HG03103 (cell line): Measurements from ENCODE around the gene ZNF385C.

Experiments
- ATAC-seq: cut with Tn5 transposase; IDR thresholded peaks from one replicate; pipeline ENCODE4 v1.9.1; 2021; ENCODE audit warnings: low read depth; ENCODE audit not compliant: unreplicated experiment

Gene ZNF385C

DNA sequence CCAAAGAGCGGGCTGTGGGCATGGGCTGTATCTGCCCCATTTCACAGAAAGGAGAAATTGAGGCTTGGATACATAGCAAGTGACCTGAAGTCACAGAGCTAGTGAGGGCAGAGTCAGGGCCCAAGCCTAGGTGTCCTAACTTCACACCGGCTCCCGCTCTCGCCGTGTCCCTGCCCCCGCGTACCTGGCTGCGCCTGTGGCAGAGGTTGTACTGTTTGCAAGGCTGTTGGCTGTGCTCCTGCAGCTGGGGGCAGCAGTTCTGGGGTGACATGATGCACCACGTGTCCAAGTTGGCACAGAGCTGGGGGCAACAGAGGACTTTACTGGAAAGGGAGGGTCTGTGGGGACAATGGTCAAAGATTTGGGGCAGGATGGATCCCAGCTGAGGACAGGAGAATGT lies 10.8 kb upstream of the ZNF385C start:
- ATAC-seq: no peak

DNA sequence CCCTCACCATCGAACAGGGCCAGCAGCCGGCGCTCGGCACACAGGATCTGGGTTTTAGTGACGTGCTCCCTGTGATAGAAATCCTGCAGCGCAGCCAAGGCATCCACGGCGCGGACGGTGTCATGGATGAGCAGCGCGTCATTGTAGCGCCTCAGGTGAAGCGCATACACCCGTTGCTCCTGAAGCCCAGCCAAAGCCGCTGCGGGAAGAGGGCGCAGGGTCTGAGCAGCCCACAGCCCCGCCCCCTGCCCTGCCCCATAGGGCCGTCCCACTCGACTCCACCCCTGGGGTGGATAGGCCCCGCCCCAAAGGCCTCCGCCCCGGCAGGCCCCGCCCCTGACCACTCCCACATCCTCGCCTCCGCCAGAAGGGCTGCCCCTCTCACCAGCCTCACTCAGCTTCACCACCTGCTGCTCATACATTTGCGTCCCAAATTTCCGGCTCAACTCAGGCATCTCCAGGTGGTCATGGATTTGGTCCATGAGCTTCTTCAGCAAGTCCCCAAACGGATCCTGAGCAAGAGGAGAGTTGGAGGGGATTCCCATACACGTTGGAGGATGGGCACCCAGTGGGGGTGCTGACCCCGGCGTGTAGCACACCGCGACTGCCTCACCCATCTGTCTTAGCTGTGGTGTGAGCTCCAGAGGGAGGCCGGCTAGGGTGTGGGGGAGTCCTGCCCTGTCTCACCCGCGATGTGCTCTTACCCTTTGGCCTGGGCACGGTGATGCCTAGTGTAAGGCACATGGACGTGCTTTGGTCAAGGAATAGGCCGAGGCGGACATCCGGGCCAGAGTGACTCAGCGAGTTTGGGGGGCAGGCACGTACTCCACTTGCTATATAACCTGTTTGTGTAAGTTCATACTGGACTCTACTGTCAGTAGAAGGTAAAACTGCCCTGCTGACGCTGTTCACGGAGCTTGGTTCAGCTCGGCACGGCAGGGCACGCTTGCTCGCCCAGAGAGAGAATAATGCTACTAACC lies 9.6 kb upstream of the ZNF385C start:
- ATAC-seq: peak; percentile 53

DNA sequence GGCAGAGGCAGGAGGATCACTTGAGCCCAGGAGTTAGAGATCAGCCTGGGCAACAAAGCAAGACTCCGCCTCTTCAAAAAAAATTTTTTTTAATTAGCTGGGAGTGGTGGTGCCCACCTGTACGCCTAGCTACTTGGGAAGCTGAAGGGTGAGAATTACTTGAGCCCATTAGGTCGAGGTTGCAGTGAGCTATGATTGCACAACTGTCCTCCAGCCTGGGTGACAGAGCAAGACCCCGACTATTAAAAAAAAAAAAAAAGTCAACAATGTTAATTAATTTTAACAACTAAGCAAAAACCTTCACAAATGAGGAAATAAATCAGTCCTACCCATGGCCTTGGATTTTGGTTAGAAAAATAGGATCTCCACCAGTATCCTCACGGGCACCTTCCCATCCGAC lies 8.9 kb upstream of the ZNF385C start:
- ATAC-seq: no peak

DNA sequence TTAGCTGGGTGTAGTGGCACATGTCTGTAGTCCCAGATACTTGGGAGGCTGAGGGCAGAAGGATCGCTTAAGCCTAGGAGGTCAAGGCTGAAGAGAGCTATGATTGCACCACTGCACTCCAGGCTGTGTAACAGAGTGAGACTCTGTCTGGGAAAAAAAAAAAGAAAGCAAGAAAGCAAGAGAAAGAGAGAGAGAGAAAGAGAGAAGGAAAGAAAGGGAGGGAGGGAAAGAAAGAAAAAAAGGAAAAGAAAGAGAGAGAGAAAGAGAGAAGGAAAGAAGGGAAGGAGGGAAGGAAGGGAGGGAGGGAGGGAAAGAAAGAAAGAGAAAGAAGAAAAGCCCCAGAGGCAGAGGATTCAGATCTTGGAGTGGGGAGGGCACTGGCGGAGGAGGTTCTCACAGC lies 7.7 kb upstream of the ZNF385C start:
- ATAC-seq: no peak

DNA sequence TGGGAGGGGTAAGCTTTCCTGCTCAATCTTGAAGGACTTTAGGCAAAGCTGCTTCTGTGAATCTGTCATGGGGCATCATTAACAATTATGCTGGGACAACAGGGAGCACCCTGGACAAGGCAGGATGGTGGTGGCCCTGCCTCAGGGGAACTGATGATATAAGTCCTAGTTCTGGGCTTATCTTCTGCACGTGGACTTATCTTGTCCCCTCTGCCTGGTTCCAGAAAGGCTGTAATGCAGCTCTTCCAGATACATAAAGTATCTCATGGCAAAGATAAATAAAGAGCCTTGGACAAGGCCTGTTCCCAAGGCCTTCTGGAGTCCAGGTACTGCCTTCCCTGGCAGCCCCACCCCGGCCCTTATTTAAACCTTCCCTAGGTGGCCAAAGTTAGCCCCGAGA lies 6.0 kb upstream of the ZNF385C start:
- no peak for ATAC-seq

DNA sequence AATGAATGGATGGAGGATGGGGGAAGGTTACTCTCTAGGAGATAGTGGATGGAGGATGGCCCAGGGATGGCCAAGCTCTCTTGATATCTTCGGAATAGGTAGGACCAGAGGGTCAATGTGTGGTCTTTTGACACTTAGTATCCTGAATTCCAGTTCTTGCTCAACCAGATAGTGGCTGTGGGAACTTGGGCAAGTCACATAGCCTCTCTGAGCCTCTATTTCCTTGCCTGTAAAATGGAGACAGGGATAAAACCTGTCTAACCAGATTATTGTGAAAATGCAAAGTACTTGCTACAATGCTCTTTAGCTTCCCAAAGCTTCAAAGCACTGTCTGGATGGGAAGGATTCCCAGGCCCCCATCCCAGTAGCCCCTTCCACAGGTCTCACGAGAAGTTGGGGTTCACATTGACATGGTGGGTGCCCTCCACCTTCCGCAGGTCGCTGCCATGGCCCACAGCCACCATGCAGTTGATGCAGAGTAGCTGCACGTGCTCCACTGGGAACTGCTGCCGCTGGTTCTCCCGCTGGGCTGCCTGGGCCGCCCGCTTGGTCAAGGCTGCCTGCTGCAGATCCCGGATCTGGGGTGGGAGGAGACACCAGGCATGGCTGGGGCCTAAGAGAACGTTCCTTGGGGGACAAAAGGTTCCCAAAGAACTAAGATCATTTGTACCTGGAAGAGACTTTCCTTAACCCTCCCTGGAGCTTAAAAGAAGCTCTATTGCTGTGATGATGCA lies 5.1 kb upstream of the ZNF385C start:
- ATAC-seq: no peak

DNA sequence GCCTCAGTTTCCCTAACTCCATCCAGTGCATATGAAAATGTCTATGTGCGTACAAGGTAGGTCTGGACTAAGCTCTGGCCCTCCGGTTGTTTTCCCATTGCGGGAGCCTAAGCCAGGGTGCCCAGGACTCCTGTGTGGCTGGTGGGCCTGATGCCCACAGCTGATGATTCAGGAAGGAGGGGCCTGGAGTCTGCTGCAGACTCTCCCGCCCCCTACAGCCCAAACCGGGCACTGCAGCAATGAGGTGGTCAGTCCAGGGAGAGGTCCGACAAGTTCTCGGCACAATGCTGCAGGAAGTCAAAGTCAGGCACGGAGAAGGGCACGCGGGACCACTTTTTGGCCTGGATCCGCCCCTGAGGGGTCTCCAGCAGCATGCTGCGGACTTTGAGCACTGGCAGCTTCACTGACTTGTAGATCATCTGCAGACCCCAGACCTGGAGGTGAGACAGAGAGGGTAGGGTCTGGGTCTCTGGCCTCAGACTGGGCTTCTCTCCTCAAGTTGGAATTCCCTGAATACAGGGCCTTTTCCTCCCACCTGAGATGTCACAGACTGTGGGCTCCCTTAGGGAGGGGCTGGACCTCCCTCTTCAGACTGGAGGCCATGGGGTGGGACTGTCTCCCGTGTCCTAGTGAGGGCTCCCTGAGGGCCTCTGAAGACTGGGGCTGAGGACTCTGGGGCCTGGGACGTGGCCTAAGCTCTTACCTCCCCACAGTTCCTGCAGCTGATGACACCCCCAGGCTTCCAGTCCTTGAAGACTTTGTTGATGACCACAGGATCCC lies 3.4 kb upstream of the ZNF385C start:
- ATAC-seq: no peak

DNA sequence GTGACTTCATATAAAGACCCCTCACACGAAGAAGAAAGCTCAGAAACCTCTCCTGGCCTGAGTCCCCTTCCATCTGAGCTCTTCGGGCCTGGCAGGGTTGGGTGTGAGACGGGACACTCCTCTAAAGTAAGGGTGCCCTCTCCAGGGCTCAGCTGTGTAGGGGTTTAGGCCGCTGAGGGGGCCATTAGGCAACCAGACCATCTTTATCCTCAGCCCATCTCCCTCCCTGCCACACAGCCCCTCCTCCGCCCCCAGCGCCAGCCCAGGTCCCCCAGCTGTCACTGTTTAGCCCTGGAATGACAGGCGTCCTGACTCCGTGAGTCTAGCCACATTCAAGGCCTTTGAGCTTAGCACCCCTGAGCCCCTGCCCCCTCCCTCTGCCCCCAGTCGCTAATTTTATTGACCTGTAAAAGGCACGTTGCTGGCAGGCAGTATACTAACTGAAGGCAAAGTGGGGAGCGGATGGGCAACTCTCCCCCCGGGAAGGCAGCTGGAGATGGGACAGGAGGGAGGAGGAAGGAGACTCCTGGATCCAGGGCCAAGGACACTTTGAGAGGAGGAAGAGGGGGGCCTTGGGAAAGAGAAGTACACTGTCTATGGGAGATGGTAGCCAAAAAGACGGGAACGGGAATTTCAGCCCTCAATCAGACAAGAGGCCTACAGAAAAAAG lies 592 bp upstream of the ZNF385C start:
- no peak for ATAC-seq

DNA sequence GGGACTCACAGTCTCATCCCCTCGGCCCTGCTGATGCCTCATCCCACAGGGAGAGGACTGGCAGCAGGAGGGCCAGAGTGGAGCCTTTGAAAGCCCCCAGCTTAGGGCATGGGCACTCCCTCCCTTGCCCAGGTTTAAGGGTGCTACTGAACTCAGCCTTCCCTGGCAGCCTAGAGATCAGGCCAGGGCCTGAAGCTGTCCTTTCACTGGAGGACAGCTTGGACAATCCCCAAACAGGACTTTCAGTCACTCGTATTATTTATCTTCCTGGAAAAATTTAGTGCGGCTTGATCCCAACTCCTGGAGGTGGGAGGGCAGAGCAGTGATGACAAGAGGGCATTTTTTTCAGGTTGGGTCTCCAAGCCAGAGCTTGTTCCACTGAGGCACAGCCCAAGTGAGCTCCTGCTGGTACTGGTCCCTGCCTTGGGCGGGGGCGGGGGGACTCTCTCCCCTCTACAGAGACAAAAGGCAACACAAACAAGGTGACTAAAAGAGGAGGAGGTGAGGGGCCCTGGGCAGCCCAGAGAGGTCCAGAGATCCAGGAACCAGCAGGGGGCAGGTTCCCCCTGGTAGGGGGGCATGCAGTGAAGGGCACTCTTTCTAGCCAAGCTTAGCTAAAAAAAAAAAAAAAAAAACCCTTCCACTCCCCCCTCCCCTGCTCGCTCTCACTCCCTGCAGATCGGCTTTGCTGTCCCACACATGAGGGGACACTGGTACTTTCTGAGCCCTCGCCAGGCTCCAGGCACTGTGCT lies 1.7 kb downstream of the ZNF385C start:
- ATAC-seq: no peak

DNA sequence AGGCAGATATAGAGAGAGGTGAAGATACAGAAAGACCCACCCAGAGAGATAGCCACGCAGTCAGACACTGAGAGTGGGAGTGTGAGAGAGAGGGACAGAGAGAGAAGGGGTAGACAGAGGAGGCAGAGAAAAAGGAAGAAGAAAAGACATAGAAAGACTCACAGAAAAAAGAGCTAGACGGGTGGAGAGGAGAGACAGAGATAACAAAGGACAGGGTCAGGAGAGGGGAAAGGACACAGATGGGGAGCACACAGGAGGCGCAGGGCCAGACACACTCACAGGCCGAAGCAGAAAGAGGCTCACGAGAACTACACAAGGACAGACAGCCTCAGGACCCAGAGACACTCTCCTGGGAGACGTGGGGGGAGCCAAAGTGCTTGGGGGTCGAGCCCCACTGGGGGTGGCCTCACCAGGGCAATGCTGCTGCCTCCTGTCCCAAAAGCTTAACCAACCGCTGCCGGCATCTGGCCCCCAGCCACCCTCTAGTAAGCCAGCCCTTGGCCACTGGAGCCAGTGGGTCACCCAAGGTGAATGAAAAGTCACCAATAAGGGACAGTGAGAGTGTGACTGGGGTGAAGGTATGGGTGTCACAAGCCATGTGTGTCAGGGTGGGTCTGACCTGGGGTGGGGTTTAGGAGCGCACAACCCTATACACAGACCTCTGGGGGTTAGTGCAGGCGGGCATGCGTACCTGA lies 3.8 kb downstream of the ZNF385C start:
- ATAC-seq: no peak

DNA sequence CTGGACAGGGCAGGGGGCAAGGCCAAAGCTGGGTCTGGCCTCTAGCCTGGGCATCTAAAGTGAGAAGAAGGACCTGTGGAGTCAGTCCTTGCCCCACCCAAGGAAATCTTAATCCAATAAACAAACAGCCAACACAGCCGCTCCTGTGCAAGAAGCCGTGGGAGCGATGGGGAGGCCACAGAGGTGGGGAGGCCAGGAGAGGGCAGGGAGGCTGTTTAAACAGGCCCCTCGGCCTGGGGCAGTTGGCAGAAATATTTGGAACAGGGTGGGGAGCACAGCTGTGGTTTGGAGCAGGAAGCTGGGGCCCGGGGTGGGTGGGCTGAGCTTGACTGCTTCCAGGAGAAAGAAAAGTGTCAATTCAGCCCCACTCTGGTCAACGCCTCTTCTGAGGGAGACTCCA lies 5.3 kb downstream of the ZNF385C start:
- no peak for ATAC-seq

DNA sequence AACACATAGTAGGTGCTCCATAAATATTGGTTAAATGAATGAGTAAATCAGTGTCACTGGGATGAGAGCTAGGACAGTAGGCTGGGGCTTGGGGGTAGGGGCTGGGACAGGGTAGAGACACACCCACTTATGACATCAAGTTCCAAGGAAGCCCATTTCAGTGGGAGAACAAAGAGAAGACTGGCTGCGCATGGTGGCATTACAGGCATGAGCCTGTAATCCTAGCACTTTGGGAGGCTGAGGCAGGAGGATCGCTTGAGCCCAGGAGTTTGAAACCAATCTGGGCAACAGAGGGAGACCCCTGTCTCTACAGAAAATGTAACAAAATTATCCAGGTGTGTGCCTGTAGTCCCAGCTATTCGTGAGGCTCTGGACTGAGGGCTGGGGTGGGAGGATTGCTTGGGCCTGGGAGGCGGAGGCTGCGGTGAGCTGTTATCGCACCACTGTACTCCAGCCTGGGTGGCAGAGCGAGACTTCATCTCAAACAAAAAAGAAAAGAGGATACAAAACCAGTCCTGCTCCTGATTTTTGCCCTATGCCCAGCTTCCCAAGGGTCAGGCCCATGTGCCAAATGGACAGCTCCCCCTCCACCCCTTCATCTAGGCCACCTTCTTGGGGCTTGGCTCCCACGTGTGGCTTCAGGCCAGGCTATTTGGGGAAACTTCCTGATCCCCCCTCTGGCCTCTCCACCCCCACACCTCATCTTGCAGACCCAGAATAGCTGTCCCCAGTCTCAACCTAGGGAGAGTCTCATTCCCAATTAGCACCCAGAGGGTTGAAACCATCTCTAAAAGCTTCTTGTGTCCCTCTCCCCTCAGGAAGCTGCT lies 7.1 kb downstream of the ZNF385C start:
- ATAC-seq: no peak

DNA sequence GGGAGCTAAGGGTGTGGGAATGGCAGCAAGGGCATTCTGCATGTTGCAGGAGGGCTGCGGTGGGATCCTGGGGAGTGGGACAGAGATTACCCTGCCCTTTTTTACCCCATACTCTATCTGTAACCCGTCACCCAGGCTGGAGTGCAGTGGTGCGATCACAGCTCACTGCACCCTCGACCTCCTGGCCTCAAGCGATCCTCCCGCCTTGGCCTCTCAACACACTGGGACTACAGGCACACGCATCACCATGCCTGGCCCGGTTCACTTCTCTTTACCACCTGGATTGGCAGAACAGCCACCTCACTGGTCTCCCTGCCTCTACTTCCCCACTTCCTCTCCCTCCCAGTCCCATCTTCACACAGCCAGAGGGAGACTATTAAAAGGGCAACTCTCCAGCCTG lies 9.5 kb downstream of the ZNF385C start:
- no peak for ATAC-seq

DNA sequence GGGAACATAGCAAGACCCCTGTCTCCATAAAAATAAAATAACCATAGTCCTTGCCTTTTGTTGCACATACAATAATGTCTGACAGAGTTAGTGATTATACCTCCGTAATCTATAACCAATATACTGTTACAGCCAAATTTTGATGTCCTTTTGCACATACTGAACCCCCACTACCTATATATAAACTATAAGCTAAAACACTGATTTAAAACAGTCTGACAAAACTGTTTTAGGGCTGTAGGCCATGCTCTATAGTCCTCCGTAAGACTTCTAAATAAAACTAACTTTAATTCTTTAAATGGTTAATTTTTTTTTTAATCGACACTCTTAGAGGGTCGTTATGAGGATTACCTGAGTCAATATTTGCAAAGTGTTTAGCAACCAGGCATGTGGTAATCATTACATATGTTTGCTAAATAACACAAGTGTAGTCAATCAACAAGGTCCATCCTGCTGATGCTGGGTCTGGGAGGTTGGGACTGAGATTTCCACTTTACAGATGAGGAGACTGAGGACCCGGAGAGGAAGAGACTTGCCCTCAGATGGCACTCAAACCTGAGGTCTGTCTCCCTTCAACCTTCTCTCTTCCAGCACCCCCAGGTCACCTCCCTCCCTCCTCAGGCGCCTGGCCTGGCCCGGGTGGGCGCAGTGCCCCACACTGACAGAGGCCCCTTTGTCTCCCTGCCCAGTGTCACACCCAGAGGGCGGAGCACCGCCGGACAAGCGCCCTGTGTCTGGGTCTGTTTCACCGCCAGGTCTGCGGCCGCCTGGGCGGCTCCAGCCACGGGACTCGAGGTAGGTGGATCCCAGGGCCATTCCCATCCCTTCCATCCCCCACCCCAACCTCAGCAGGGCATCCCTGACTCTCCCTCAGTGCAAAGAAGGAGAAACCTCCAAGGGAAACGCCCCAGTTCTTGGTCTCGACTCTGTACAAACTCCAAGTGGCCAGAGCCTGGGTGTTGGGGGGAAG lies 10.3 kb downstream of the ZNF385C start:
- no peak for ATAC-seq

DNA sequence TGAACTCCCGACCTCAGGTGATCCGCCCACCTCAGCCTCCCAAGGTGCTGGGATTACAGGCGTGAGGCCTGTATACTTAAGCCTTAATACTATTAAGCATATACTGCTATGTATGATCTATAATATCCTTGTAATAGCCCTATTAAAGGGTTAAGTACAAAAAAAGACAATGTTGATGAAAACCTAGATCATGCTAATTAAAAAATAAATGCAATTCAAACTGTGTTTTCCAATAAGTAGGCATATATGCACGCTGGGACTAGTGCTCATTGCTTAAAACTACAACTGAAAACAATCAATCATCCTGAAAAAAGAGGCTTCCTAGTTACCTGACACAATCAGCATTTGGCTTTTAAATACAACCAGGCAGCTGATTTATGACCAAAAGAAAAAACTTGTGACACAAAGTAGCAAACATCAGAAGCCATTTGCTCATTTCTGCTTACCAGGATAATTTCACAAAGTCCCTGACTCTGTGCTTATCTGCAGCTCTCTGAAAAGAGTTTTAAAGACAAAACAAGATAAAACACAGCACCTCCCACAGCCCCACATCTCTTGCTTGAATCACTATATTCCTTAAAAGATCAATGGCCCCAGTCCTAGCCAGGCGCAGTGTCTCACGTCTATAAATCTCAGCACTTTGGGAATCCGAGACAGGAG lies 11.1 kb downstream of the ZNF385C start:
- ATAC-seq: no peak

DNA sequence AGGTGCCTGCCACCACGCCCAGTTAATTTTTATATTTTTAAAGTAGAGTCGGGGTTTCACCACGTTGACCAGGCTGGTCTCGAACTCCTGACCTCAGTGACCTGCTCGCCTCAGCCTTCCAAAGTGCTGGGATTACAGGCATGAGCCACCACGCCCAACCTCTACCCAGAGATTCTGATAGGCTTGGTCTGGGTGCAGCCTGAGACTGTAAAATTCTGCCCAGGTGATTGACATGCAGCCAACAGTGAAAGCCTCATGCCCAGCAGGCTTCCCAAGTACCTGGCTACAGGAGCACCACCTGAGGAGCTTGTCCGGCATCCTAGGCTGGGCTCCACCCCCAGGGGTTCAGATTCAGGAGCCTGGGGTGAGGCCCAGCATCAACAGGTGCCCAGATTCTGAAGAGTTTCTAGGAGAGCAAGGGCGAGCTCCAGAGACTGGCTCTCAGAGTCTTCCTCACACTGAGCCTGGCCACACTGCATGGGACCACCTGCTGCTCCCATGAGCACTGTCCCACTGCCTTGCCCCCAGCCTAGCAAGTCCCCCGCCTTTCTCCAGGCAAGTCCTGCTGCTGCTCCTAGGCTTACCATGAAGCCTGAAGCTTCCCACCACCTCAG lies 16.6 kb downstream of the ZNF385C start:
- ATAC-seq: no peak
